GM18499 (cell line): Measurements from ENCODE around the gene JPT1.
"Not testable (repeated sequence)": the region's sequence is repeated elsewhere in the genome, so short reads cannot be mapped to it uniquely, and the experiment has no call there.

Source experiments
- ATAC-seq: cut with Tn5 transposase; IDR thresholded peaks from one replicate; pipeline ENCODE4 v1.9.1; 2021; ENCODE audit warnings: moderate number of reproducible peaks; ENCODE audit not compliant: insufficient read depth, unreplicated experiment

JPT1 gene

GRCh38 chr17:75131278-75132017 is 22.9 kb downstream of the JPT1 start, which contains the start of gene NT5C:
TSS of gene NT5C (minus strand) at chr17:75131742. CDS start at chr17:75131707, 35 bp downstream.
- peak; percentile 60 for ATAC-seq

- ATAC-seq = no peak
Measured at GRCh38 chr17:75130632-75131277, 23.6 kb downstream of the JPT1 start.

- ATAC-seq = no peak
Measured at GRCh38 chr17:75130059-75130631, 24.2 kb downstream of the JPT1 start.

GRCh38 chr17:75129576-75129975 is 24.7 kb downstream of the JPT1 start:
- ATAC-seq = no peak

- ATAC-seq = no peak
Measured at GRCh38 chr17:75128694-75129505, 25.4 kb downstream of the JPT1 start.

- ATAC-seq = not testable (repeated sequence)
Measured at GRCh38 chr17:75127936-75128335, 26.4 kb downstream of the JPT1 start.

GRCh38 chr17:75126954-75127353 is 27.4 kb downstream of the JPT1 start:
- no peak for ATAC-seq

- no peak for ATAC-seq
Measured at GRCh38 chr17:75125984-75126383, 28.3 kb downstream of the JPT1 start.

GRCh38 chr17:75124819-75125162 is 29.5 kb downstream of the JPT1 start:
- no peak for ATAC-seq

- ATAC-seq = no peak
Measured at GRCh38 chr17:75124041-75124818, 30.1 kb downstream of the JPT1 start.

GRCh38 chr17:75118307-75118706 is 36.0 kb downstream of the JPT1 start:
- ATAC-seq = no peak

GRCh38 chr17:75116737-75117136 is 37.6 kb downstream of the JPT1 start:
- ATAC-seq = no peak

GRCh38 chr17:75115555-75115954 is 38.8 kb downstream of the JPT1 start:
- ATAC-seq = no peak

- no peak for ATAC-seq
Measured at GRCh38 chr17:75114552-75115314, 39.6 kb downstream of the JPT1 start.

- no peak for ATAC-seq
Measured at GRCh38 chr17:75113798-75114551, 40.3 kb downstream of the JPT1 start.

- no peak for ATAC-seq
Measured at GRCh38 chr17:75111777-75112335, 42.5 kb downstream of the JPT1 start.

- no peak for ATAC-seq
Measured at GRCh38 chr17:75110234-75110937, 43.9 kb downstream of the JPT1 start.
